ENCODE measurements around the gene SPRYD4.

DNA sequence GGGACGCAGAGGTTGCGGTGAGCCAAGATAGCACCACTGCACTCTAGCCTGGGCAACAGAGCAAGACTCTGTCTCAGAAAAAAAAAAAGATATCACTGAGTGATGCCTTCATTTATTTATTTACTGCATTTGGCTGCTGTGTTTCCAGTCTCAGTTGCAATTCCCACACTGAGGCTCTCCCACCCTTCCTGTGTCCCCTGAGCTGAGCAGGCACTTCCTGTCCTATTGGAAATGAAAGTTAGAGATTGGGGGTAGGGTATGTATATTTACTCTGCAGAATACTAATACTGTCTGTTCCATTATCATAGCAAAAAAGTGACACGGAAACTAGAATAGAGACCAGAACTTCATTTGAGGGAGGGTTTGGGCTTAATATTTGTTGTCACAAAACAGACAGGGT lies 51.7 kb downstream of the SPRYD4 start:
- TF ChIP-seq, protein P1, sequence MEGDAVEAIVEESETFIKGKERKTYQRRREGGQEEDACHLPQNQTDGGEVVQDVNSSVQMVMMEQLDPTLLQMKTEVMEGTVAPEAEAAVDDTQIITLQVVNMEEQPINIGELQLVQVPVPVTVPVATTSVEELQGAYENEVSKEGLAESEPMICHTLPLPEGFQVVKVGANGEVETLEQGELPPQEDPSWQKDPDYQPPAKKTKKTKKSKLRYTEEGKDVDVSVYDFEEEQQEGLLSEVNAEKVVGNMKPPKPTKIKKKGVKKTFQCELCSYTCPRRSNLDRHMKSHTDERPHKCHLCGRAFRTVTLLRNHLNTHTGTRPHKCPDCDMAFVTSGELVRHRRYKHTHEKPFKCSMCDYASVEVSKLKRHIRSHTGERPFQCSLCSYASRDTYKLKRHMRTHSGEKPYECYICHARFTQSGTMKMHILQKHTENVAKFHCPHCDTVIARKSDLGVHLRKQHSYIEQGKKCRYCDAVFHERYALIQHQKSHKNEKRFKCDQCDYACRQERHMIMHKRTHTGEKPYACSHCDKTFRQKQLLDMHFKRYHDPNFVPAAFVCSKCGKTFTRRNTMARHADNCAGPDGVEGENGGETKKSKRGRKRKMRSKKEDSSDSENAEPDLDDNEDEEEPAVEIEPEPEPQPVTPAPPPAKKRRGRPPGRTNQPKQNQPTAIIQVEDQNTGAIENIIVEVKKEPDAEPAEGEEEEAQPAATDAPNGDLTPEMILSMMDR (conservative IDR thresholded peaks at IDR 0.05; ENCODE audit: low read length): no peak
- TF ChIP-seq EZH2phosphoT487 (IDR thresholded peaks at IDR 0.05; ENCODE audit: borderline replicate concordance): no peak

Data from Loucy (cell line).